Chondrocyte (in vitro differentiated cells): ENCODE measurements around the gene SRD5A1. TPM values are rescaled to one million over a fixed set of nuclear protein-coding genes. Genes with fewer than 3 reads are reported as not detected.
A peak's percentile ranks its signal among the peaks of the same experiment; 100 is the strongest.

Source experiments
- DNase-seq: peaks from one replicate; pipeline ENCODE4 v3.0.0; 2021; ENCODE audit warnings: mixed read lengths, low spot score
- H3K27ac Mint-ChIP-seq: one replicate; pipeline ENCODE4 v1.8.0; 2021; ENCODE audit warnings: mild to moderate bottlenecking, moderate library complexity, mixed read lengths; ENCODE audit not compliant: unreplicated experiment
- H3K27me3 Mint-ChIP-seq: 2 replicates; pipeline ENCODE4 v1.8.0; 2021; ENCODE audit warnings: low read depth, mixed read lengths
- H3K36me3 Mint-ChIP-seq: 2 replicates; pipeline ENCODE4 v1.8.0; 2021; ENCODE audit warnings: low read depth, mixed read lengths
- H3K4me1 Mint-ChIP-seq: 2 replicates; pipeline ENCODE4 v1.8.0; 2021; ENCODE audit warnings: low read depth, mild to moderate bottlenecking, mixed read lengths
- H3K4me3 Mint-ChIP-seq: one replicate; pipeline ENCODE4 v1.8.0; 2021; ENCODE audit warnings: mild to moderate bottlenecking, moderate library complexity, mixed read lengths; ENCODE audit not compliant: unreplicated experiment
- H3K9me3 Mint-ChIP-seq: 2 replicates; pipeline ENCODE4 v1.8.0; 2021; ENCODE audit warnings: low read depth, mixed read lengths
- CTCF ChIP-seq: fragments of 200-600 bp; sonication (generic); IDR thresholded peaks from 2 replicates; pipeline ENCODE4 v1.5.0; 2021; ENCODE audit warnings: antibody characterized with exemption, mild to moderate bottlenecking, moderate library complexity
- total RNA-seq: library from RNA; stranded (reverse); gene quantifications from 3 replicates; pipeline ENCODE4 v1.2.1, GENCODE V29; 2021

The SRD5A1 gene
- total RNA-seq, 1 donor from 2014 or later, result 32.3 TPM

GRCh38 chr5:6608016-6608415 is 25.2 kb upstream of the SRD5A1 start:
- Mint-ChIP-seq H3K27ac (peak overlapping the region; percentile 12), H3K27me3 (no peaks in the 10 kb centered on the region), H3K9me3 (no peaks in the 10 kb centered on the region), H3K36me3 (peaks cover 35% of the 10 kb centered on the region), H3K4me1 (no peaks in the 10 kb centered on the region), H3K4me3 (no peak overlapping the region)
- no peak for TF ChIP-seq CTCF
- no peak for DNase-seq

DNA sequence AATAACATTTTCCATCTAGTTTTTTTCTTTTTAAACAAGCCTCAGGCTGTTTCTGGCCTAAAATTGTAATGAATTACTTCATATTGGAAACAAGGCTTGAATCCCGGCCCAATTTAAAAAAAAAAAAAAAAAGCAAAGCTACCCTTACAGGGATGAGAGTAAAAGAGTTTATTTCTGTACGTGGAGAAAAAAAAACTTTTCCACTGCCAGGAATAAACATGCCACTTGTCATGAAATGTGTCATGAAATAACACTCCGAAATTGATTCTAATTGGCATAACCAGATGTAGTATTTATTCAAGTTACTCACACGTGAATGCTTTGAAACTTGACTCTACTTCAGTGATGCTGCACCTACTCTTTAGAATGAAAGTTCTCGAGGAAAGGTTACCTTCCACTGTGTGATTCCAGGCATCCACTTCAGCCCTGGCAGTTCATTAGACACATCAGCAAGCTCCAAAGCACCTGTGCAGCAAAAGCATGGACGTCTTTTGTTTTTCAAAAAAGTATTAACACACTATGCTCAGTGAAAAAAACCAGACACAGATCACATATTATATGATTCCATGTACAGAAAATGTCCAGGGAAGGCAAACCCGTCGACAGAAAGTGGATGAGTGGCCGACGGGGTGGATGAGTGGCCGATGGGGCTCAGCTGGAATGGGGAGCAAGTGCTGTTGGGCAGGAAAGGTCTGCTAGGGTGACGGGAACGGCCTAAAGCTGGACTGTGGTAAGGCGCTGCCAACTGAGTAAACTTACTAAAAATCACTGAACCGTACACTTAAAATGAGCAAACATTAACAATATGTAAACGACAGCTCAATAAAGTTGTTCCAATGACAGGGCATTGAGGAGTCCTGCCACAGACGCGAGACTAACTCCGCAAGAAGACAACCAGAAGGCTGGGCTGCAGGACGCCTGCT is 21.6 kb upstream of the SRD5A1 start:
- Mint-ChIP-seq H3K36me3 (peaks cover 35% of the 10 kb centered on the region), H3K9me3 (no peaks in the 10 kb centered on the region), H3K4me3 (no peak overlapping the region), H3K27me3 (no peaks in the 10 kb centered on the region), H3K27ac (no peak overlapping the region), H3K4me1 (no peaks in the 10 kb centered on the region)
- no peak for DNase-seq
- TF ChIP-seq CTCF, result no peak

- TF ChIP-seq CTCF, result no peak
- Mint-ChIP-seq H3K27ac (no peak overlapping the region), H3K36me3 (peaks cover 40% of the 10 kb centered on the region)
These were observed 18.0 kb upstream of the SRD5A1 start for GRCh38 chr5:6615034-6615815.

DNA sequence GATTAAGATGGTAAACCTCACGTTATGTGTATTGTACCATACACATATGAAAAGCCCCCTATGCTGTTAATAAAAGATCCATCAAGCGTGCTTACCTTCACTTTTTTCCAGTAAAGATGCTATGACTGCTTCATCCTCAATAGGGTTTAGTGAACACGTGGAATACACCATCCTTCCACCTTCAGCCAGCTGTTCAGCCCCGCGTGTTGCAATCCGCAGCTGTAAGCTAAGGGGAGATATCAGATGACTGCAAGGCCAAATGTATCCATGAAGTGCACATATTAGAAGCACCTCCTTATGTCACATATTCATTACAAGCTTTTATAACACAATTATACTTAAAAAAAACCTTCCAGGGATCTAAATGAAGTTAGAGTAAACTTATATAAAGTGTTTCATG is 16.6 kb upstream of the SRD5A1 start:
- no peaks in the 10 kb centered on the region for H3K27me3 Mint-ChIP-seq
- no peaks in the 10 kb centered on the region for H3K4me1 Mint-ChIP-seq
- H3K36me3 Mint-ChIP-seq, result peaks cover 39% of the 10 kb centered on the region
- no peak for TF ChIP-seq CTCF
- DNase-seq, result no peak
- H3K9me3 Mint-ChIP-seq, result no peaks in the 10 kb centered on the region
- no peak overlapping the region for H3K27ac Mint-ChIP-seq
- H3K4me3 Mint-ChIP-seq, result no peak overlapping the region

More at GRCh38 chr5:6615034-6615815, 18.0 kb upstream of the SRD5A1 start:
- Mint-ChIP-seq H3K4me1 (no peaks in the 10 kb centered on the region), H3K4me3 (no peak overlapping the region), H3K27me3 (no peaks in the 10 kb centered on the region), H3K9me3 (no peaks in the 10 kb centered on the region)
- DNase-seq, result no peak

DNA sequence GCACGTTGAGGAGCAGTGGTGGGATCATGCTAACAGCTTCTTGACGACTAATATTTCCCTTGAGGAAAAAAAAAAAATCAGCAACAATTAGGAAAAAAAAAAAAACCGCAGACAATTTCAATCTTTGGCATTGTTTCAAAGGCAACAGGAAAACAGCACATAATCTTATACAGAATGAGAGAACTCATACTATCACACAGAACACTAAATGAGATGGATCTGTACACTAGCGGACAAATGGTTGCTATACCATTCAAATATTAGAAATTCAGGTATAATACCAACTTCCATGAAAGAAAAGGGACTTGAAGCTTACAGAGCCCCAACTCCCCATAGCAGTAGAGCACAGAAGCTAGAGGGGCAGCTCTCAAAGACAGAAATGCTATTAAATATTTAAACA is 10.0 kb upstream of the SRD5A1 start:
- Mint-ChIP-seq H3K27me3 (no peaks in the 10 kb centered on the region), H3K4me1 (no peaks in the 10 kb centered on the region), H3K27ac (no peak overlapping the region), H3K9me3 (peaks cover 10% of the 10 kb centered on the region), H3K4me3 (no peak overlapping the region), H3K36me3 (peaks cover 55% of the 10 kb centered on the region)
- no peak for TF ChIP-seq CTCF
- DNase-seq, result no peak
